ENCODE measurements around the gene TET2.

DNA sequence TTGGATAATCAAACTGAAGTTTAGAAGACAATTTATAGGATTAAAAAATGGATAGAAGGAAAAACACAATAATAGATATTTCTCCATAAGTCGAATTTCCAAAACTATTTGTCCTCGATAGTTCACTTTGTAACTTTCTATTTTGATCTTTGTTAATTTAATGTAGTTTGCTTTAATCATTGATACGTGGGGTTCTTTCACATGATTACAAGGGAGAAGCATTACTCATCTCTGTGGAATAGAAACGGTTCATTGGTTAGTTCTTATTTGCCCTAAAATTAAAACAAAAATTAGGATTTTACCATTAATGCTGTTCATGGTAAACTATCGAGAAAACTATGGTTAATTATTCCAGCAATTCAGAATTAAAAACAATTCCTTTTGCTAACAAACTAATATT lies 2.1 kb downstream of the TET2 start:
- TF ChIP-seq, protein P1, sequence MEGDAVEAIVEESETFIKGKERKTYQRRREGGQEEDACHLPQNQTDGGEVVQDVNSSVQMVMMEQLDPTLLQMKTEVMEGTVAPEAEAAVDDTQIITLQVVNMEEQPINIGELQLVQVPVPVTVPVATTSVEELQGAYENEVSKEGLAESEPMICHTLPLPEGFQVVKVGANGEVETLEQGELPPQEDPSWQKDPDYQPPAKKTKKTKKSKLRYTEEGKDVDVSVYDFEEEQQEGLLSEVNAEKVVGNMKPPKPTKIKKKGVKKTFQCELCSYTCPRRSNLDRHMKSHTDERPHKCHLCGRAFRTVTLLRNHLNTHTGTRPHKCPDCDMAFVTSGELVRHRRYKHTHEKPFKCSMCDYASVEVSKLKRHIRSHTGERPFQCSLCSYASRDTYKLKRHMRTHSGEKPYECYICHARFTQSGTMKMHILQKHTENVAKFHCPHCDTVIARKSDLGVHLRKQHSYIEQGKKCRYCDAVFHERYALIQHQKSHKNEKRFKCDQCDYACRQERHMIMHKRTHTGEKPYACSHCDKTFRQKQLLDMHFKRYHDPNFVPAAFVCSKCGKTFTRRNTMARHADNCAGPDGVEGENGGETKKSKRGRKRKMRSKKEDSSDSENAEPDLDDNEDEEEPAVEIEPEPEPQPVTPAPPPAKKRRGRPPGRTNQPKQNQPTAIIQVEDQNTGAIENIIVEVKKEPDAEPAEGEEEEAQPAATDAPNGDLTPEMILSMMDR (IDR thresholded peaks at IDR 0.05) = no peak
- TF ChIP-seq POLR2AphosphoS5 (IDR thresholded peaks at IDR 0.05; ENCODE audit: low read depth, low read length) (no peak), SIN3A (IDR thresholded peaks at IDR 0.05; ENCODE audit: borderline replicate concordance, insufficient read depth, low read depth, low read length) (no peak)

Measured in Panc1 (cell line).